K562 treated with DMSO at 1 percent for 24 hours (cell line): ENCODE data around the gene CDC40. TPM values are rescaled to one million over a fixed set of nuclear protein-coding genes. Genes with fewer than 3 reads are reported as not detected.

Experiments used
- total RNA-seq: library from RNA; unstranded; fragments of 300-600 nt; gene quantifications from 2 replicates; pipeline ENCODE4 v1.2.3, GENCODE V29; 2022; ENCODE audit warnings: low read depth; ENCODE audit not compliant: insufficient read depth

CDC40 gene
- total RNA-seq: 8.6 and 10.7 TPM in 2 replicates

DNA sequence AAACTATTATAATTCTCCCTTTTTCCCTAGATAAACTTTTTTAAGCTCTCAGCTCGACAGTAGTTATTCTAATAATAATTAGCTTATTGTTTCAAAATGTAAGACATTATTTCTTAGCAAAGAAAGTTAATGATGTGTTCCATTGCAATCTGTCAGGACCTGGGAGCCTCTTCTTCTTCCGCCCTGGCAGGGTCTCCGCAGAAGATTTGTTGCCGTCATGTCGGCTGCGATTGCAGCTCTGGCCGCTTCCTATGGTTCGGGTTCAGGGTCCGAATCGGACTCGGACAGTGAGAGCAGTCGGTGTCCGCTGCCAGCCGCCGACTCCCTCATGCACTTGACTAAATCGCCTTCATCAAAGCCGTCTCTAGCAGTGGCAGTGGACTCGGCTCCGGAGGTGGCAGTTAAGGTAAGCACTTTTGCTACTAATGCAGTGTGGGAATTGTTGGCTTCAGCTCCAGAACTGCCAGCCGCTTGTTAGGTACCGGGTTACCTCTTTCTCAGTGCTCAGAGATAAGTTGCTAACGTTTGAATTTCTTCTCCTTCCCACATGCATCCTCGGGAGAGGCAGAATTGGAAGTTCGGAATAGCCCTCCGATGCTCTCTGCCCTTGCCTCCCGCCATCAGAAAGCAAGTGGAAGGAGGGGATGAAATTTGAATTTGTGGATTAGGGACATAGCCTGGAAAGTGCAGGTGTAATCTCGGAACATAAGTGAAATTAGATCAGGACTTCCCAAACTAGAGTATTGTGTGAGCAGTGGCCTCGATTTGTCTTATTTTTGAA lies at the start of gene CDC40:
TSS of gene CDC40 (plus strand) at position 200 of the 781 bp plus-strand sequence. CDS start at position 218, 18 bp downstream.

DNA sequence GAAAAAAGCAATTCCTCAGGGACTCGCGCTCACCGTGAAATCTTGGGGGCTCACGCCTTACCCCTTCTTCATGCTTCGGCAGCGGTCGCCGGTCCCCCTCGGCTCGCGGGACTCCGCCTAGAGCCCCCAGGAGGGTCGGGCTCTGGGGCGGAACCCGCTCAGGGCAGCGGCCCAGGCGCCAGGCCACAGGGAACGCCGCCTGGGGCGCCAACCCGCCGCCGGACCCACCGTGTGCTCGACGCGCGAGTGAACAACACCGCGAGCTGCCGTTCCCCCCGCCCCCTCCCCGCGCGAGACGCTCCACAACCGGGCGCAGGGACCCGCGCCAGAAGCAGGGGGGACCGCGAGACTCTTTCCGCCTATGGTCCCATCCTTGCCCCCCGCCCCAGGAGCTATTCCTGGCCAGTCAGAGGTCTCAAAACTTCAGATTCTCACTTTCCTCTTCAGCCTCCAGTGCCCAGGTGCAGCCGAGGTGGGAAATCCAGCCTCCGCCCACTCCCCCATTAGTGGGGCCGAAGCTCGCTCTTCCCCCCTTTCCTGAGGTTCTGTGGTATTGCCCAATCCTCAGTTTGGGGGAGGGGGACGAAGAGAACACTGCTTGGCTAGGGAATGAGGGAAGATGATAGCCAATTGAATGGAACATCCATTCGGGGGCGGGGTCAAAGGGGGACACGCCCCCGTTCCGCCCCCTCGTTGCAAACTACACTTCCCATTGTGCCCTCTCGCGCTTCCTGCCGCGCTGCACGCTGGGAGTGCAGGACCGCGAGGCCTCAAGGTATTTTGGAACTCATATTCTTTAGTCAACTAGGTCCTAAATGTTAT lies 610 bp upstream of the CDC40 start, which contains the start of gene WASF1:
TSS of gene WASF1 (minus strand) at position 265 of the 822 bp plus-strand sequence. CDS start 52,069 bp downstream, outside the sequence.

Other genes starting within 250 kb of the CDC40 start
- not detected in 2 replicates for gene GPR6, start 202.1 kb upstream of the CDC40 start, total RNA-seq
- 8.5 and 10.4 TPM in 2 replicates for gene WASF1, start 757 bp upstream of the CDC40 start, total RNA-seq
- gene METTL24, start 177.9 kb downstream of the CDC40 start, total RNA-seq: not detected in 2 replicates
- gene DDO, start 235.1 kb downstream of the CDC40 start, total RNA-seq: 0.44 and 0.92 TPM in 2 replicates